Tongue (tissue), 2 donors: ENCODE results near the gene CKAP2L. TPM values are rescaled to one million over a fixed set of nuclear protein-coding genes. Genes with fewer than 3 reads are reported as not detected.
A peak's percentile ranks its signal among the peaks of the same experiment; 100 is the strongest.

Experiments used
- DNase-seq: peaks from one replicate; pipeline ENCODE4 v3.0.0-alpha.2; 2015
- total RNA-seq: library from RNA; depleted of rRNA; stranded (reverse); fragments of >200 nt; gene quantifications from one replicate; pipeline ENCODE4 v1.2.3, GENCODE V29; 2014

The CKAP2L gene
- total RNA-seq, 1 donor from 2014 or later, result 35.3 TPM

DNA sequence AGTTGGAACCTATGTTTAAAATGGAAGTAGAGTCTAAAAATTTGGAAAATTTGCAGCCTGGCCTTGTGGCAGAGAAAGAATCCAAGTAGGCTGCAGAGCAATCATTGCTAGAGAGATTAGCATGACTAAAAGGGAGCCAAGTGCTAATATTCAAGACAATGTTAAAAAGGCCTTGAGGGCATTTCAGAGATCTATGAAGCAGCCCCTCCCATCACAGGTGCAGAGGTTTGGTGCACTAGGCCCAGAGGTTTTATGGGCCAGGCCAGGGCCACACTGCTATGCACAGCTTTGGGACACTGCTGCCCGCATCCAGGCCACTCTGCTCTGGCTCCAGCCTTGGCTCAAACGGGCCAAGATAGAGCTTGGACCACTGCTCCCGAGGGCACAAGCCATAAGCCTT, 26.6 kb upstream of the CKAP2L start:
- DNase-seq, result no peak

DNA sequence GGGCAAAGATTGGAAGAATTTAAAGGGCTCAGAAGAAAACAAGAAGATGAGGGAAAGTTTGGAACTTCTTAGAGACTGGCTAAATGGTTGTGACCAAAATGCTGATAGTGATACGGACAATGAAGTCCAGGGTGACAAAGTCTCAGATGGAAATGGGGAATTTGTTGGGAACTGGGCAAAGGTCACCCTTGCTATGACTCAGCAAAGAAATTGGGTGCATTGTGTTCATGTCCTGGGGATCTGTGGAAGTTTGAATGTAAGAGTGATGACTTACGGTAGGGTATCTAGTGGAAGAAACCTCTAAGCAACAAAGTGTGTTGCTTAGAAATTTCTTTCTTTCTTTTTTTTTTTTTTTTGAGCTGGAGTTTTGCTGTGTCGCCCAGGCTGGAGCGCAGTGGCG, 25.9 kb upstream of the CKAP2L start:
- DNase-seq, result no peak

DNA sequence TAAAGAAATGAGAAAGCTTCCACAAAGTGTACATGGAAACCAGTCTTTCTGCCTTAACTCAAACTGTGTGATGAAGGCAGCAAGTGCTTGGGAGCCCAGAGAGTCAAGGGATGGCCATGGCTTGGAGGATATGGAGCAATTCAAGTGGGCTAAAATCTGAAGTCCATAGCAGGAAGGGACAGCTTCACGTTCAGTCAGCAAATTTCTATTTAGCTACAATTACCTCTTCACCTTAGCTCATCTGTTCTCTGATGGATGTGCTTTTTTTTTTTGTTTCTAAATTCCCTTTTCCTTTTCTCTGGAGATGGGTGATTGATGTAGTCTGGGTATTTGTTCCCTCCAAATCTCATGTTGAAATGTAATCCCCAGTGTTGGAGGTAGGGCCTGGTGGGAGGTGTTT, 24.8 kb upstream of the CKAP2L start:
- no peak for DNase-seq

DNA sequence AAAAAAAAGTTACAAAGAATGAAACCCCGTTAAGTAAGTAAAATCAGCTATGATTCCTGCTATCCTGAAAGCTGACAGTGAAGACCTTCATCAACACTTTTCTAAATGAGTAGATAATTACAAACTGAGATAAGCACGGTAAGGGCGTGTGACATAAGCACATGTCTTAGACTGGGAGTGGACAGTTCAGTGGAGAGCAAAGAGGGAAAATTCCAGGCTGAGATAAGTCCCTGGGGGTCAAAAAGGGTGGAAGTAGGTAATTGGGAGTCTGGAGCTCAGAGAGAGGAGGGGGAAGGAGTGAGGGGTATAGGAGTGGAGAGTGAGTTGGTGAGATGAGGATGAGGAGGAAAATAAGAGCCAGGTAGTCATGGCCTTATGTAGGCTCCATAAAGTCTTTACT, 24.2 kb upstream of the CKAP2L start:
- no peak for DNase-seq

DNA sequence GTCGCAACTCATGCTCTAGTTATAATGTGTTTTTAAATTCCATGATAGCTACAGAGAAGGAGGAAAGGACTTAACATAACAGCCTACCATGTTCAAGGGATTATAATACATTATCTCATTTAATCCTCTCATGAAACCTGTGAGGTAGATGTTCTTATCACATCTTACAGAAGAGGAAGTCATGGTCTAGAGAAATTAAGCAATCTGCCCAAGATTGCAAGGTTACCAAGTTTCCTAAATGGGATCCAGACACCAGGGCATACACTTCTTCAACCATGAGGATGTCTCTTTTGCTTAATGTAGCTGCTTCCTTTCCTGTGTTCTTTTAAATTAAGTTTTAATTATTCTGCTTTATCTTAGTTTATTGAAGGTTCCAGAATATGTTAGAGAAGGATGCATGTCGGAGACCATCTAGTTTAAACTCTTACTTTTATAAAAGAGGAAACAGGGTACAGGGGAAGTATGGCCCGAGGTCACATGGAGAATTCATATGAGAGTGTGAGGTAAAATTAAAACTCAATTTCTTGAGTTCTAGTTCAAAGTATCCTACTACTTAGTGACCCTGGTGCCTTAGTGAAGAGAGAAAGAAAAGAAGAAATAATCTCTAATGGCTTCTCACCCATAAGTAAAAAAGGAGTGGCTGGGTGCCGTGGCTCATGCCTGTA, 23.5 kb upstream of the CKAP2L start:
- no peak for DNase-seq

DNA sequence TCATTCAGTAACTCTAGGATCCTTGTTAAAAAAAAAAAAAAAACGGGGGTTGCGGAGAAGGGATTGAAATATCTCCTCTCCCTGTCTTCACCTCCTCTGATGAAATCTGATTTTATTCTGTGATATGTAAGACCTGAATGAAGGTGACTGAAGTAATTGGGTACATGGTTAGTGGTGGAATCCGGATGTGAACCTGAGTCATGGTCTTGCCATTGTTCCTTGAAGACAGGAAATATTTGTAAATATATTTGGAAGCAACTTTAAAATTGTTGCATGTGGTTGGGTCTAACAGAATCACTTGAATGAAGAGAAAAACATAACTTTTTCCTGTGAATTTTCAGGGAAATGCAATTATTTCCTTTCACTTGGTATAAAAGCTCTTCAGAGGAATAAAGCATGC, 22.9 kb upstream of the CKAP2L start:
- no peak for DNase-seq

DNA sequence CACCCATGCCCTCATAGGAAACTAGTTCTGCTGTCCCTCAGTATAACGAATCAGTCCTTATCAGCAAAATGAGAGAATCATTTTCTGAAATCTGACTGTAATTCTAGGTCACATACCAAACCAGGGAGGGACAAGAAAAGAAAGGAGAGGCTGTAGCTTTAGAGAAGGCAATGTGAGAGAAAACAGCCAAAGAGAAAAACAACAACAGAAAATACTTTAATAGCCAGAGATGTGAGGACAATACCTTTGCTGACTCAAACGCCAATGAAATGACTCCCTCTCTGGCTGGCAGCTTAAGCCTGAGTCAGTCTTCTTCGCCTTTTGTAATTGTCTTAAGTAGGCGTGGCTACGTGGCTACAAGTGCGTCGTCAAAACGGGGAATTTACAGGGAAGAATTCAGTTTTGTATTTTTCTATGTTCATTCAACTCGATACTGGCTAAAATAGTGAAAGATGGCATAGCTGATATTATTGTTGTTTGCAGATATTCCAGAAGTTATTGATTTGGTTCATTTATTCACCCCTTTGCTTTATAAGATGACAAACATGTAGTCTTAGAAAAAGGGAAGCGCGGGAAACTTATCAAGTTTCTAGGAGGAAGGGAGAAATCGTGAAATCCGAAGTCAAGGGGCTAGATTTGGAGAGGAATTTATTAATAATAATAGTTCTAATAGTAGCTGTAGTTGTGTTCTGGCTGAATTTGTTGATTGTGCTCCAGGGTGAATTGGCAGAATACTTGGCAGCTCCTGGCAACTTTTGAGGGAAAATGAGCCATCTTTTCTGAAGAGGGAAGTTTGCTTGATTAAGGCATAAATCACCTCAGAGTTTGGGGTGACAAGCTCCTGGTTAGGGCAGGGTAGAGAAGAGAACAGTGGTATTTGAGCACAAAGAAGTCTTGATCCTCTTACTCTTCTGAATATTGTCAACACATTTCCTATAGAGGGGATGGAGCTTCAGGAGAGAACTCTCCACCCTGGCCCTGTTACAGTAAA, 20.1 kb upstream of the CKAP2L start, which contains the start of gene IL1A:
Gene IL1A, minus strand, starts transcription at position 295 of the 991 bp plus-strand sequence. CDS start 723 bp downstream, outside the sequence.
- DNase-seq, result peak; percentile 14

DNA sequence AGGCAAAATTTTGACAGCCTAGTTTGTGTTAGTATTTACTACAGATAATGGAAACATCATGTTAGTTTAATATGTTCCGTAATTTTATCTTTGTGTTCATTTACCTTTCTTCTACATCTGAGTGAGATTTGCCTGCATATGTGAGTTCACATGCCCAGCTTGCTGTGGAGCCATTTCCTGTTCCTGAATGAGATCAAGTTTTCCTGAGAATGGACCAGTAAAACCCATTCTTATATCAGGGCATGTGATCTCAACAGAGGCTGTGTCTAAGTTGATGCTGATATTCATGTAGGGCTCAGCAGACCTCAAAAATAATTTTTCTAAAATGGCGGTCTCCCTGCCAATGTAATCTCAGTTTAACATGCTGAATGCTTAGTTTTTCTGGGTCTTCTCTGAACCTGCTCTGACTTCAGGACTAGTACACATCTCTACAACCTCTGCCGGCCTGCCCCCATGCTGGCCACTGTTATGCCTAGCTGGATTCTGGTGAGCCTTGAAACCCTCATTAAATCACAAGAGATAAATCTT, 18.8 kb upstream of the CKAP2L start:
- no peak for DNase-seq

DNA sequence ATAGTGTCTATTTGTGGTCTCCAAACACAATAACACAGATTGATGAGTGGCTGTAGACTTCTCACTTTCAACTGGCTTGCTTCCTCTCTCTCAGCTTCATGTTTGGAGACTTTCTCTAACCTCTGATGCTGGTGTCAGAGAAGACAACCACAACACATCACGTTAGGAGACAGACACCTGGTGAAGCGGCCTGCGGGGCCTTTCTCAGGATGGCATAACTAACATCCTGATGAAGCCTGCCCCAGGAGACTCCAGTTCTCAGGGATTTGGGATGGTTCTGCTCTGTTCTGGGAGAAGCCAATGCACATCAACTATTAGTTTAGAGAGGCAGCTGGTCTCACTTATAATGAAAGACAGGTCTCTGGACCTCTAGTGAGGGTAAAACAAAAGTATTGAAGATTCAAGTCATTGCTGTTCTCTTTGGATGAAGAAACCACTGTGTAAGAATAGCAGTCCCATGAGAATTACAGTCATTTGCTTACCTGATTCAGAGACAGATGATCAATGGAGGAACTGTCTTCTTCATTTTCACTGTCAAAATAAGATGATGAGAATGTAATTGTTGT, 17.9 kb upstream of the CKAP2L start:
- no peak for DNase-seq

DNA sequence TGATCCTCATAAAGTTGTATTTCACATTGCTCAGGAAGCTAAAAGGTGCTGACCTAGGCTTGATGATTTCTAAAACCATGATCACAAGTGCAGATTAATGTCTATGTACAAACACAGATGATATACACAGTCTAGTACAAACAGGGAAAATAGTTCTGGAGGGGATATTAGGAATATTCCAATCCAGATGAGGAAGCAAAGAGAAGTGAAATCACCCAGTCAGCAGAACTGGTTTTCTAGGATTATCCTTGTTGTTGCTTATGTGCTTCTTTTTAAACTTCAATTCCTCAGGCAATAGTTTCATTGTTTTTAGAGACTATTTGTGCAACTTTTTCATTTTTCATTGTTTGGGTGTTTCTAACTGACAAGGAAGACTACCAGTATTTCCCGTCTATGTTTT, 15.2 kb upstream of the CKAP2L start:
- no peak for DNase-seq

DNA sequence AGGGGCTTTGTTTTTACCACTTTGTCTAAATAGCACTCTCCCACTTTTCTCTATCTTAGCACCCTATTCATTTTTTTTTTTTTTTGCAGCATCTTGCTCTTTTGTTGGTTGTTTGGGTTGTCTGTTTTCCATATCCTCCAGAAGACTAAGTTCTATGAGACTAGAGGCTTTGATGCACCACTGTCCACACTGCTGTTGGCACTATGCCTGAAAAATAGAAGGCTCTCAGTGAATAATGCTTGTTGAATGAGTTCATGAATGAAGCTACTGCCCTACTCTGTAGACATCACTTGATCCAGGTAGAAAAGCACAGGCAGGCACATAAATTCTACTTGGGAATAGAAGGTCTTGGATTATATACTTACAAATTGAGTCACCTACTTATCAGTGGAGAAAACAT, 12.6 kb upstream of the CKAP2L start:
- DNase-seq, result no peak

DNA sequence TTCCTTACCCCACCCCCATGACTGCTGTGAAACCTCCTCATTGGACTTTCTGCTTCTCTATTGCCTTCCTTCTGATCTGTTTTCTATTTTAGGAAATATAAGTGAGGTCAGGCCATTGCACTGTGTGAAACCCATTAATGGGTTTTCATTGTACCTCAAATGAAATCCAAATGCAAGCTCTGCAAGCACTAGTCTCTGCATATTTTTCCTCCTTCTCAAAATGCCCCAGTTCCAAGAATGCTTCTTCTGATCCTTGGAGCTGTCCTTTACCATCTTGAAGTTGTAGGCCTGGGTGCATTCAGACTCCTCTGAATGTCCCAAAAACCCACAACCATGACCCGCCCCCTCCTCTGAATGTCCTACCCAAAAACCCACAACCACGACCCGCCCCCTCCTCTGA, 11.7 kb upstream of the CKAP2L start:
- DNase-seq, result no peak

DNA sequence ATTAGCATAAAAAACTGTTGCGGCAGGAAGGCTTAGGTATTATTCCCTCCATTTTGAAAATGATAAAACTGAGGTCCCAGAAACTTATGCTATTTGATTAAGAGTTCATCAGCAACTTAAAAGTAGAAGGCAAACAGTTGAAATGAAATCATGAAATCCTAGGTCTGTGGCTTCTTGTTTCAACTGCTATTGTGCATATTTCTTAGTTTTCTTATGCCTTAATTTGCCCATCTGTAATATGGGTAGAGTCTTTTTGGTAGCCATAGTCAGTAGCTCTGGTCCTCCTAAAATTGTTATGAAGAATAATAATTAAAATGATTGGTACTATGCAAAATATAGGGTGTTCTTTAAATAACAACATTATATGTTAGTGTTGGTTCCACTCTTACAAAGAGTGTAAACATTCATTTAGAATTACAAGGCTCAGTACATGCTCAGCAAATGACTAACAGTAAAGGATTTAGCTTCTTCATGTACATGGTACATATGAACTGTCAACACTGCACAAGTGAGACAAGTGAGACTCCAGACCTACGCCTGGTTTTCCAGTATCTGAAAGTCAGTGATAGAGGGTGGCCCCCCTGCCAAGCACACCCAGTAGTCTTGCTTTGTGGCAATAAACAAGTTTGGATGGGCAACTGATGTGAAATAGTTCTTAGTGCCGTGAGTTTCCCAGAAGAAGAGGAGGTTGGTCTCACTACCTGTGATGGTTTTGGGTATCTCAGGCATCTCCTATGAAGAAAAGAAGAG, 10.3 kb upstream of the CKAP2L start:
- no peak for DNase-seq

DNA sequence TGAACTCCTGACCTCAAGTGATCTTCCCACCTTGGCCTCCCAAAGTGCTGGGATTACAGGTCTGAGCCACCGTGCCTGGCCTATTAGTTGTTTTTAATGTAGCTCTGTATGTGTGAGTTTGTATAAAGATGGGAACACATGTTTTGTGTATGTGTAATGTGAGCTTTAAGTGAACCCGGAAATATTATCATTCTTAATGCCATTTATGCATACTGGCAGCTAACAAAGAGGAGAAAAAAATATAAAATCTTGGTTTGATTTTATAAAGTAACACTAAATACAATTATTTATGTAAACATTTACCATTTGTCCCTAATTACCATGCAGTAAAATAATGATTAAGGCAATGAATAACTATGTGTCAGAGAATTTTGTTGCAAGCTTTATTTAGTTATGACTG, 9.1 kb upstream of the CKAP2L start:
- no peak for DNase-seq

DNA sequence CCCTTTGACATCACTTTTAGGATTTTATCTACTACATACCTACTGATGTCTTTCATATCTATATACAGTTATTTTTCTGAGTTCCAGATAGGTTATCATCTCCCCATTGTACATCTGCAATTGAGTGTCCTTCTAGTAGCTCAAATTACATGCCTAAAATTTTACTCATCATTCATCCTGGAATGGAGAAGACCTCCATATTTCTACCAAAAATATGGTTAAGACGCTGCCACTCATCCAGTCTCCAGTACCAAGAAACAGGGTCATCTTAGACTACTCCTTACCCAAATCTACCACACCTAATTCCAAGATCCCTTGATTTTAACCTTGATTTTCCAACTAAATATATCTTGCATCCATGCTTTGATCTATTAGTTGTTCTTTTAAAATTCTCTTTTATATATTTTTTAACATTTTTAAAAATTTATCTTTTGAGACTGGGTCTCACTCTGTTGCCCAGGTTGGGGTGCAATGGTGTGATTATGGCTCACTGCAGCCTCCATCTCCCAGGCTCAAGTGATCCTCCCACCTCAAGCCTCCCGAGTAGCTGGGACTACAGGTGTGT, 8.6 kb upstream of the CKAP2L start:
- no peak for DNase-seq

DNA sequence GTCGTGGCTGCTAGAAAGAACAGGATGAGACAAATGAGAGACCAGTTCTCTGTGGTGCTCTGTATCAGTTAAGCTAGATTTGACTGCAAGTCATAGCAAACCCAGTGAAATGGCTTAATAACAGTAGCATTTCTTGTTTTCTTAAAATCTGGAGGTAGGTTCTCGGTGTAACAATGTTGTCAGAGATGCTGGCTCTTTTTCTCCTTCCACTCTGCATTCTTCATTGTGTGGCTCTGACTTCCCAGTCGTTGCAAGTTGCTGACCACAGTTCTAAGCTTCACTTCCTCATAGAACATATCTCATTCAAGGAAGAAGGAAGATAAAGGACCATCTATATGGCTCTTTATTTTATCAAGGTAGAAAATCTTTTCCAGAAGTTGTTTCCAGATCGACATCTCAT, 7.9 kb upstream of the CKAP2L start:
- no peak for DNase-seq

DNA sequence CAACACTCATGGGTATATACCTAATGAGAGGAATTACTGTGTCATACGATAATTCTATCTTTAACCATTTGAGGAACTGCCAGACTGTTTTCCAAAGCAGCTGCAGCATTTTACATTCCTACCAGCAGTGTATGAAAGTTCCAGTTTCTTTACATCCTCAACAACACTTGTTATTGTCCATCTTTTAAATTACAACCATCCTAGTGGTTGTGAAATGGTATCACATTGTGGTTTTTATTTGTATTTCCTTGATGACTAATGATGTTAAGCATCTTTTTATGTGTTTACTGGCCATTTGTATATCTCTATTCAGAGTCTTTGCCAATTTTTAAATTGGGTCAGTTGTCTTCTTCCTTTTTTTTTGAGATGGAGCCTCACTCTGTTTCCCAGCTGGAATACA, 4.0 kb upstream of the CKAP2L start:
- no peak for DNase-seq

DNA sequence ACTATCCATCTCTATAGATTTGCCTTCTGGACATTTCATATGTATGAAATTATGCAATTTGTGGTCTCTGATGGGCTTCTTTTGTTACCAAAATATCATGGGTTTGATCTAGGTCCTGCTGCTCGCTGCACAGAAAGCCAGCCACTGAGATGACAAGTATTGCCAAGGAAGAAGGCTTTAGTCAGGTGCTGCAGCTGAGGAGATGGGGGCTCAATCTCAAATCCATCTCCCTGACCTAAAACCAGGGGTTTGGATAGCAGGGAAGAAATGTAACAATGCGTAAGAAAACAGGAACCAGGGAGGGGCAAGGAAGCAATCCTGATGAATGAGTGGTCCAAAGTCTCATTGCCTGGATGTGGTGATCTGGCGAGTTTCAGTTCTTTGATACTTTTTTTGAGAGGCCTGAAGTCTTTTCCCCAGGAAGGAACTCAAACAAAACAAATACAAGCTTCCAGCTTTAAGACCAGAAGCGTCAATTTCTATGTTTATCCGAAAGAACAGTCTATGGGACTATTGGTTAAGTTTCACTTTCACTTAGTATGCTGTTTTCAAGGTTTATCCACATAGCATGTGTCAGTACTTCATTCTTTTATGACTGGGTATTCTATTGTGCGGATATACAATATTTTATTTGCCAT, 3.4 kb upstream of the CKAP2L start:
- no peak for DNase-seq

DNA sequence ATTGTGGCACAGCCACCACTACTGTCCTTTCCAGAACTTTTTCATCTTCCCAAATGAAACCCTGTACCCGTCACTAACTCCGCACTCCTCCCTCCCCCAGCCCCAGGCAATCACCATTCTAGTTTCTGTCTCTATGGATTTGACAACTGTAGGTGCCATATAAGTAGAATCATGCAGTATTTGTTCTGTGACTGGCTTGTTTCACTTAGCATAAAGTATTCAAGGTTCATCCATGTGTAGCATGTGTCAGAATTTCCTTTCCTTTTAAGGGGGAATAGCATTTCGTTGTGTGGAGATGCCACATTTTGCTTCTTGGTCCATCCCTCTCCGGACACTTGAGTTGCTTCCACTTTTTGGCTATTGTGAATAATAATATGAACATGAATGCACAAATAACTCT, 842 bp upstream of the CKAP2L start:
- peak; percentile 10 for DNase-seq

DNA sequence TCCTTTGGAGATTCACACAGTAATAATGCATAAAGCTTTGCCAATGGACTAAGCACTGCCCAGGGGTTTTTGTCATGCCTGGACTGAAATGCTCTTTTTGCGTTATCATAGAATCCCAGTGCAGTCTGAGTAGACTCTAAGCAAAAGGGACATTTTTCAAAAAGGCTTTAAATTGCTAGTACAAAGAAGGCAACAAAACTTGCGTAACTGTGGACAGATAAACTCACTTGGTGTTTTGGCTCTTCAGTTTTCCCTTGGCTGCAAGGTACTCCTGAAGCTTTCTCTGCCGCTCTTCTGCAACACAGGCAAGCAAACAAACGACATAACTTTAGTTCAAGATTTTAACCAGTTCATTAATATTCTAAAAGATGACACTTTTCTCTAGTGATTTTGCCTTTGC, 2.1 kb downstream of the CKAP2L start:
- DNase-seq, result no peak

DNA sequence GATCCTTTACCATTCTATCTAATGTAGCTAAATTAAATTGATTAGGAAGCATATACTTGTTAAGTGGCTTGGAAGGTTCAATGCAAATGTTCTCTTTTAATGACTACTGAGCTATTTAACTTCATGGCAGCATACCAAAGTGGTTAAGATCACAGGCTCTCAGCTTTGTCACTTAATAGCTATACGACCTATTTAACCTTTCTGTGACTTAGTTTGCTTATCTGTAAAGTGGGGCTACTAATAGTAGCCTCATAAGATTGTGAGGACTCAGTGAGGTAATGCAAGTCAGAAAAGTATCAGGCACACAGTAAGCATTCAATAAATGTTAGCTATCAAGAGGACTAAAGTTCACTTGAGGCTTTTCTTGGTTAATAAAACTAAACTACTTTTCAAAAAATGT, 4.3 kb downstream of the CKAP2L start:
- DNase-seq, result no peak
